ENCODE data around the gene CLK4. TPM values are rescaled to one million over a fixed set of nuclear protein-coding genes. Genes with fewer than 3 reads are reported as not detected.

Gene CLK4
- total and polyA plus RNA-seq, 12 donors = 7.3 to 57.0 (median 29.0) TPM

DNA sequence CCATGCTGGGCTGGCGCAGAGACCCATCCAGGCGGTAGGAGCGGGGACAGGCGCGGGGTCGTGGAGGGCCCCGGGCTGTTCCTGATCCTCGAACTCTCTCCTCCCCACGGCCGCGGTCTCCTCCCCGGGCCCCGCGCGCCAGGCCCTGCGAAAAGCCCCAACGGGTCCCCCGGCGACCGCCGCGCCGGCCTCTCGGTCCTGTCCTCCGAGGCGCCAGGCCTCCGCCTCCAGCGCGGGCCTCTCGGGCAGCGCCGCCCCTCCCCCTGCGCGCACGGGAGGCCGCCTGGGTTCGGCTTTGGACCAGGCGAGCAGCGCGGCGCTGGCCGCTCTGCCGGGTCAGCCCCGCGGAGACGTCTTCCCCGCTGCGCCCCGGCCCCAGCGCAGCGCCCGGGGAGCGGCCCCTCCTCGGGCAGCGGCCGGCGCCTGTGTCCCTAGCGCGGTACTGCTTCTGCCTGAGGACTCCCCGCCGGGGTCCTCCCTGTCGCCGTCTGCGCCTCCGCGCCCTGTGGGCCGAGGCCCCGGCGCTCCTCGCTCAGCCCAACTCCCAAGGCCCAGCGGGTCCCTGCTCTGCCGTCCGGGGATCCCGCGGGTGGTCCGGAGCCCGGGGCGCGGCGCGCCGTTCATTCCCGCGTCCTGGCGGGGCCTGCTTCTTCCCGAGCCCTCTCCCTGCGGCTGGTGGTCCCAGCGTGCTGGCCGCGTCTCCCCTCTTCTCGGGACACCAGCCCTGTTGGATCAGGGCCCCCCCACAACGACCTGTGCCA, 50.1 kb downstream of the CLK4 start:
- Histone ChIP-seq H3K9me3 (replicated peaks in 1 of 3) (no peaks in the 10 kb centered on the region), H3K4me1 (replicated peaks in 1 of 2) (no peaks in the 10 kb centered on the region), H3K4me3 (peak overlapping the region in 1 of 4 donors; percentile 42), H3K27ac (peak overlapping the region in 2 of 5 donors; percentile 38 to 43), H3K36me3 (replicated peaks in 1 of 2) (no peaks in the 10 kb centered on the region), H3K27me3 (peaks cover 17% of the 10 kb centered on the region)
- DNase-seq = no peak
- intact Hi-C loops (cut with DNase I) = no loop called here
- WGBS, 4 donors = 0 to 5% (median 3%) methylated on average over 11 to 92 of the region's 92 CpGs
- TF ChIP-seq, protein P1, sequence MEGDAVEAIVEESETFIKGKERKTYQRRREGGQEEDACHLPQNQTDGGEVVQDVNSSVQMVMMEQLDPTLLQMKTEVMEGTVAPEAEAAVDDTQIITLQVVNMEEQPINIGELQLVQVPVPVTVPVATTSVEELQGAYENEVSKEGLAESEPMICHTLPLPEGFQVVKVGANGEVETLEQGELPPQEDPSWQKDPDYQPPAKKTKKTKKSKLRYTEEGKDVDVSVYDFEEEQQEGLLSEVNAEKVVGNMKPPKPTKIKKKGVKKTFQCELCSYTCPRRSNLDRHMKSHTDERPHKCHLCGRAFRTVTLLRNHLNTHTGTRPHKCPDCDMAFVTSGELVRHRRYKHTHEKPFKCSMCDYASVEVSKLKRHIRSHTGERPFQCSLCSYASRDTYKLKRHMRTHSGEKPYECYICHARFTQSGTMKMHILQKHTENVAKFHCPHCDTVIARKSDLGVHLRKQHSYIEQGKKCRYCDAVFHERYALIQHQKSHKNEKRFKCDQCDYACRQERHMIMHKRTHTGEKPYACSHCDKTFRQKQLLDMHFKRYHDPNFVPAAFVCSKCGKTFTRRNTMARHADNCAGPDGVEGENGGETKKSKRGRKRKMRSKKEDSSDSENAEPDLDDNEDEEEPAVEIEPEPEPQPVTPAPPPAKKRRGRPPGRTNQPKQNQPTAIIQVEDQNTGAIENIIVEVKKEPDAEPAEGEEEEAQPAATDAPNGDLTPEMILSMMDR (IDR thresholded peaks at IDR 0.05) = no peak
- TF ChIP-seq POLR2A (IDR thresholded peaks at IDR 0.05) = no peak

DNA sequence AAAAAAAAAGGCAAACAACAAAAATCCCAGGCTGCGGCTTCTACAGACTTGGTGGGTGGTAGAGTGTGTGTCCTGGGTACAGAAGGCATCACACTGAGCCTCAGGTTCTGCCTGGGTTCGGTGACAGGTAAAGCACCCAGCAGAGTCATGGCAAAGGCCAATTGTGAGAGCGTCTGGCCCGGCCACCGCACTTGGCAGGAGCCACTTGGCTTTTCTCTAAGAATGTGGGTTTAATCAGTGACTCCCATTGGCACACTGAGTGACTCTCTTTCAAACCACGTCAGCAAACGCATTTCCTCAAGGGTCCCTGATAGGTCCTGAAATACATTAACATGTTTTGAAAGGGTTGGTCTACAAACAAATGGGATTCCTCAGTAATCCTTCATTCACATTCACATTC, 53.6 kb downstream of the CLK4 start:
- intact Hi-C loops (cut with DNase I) = no loop called here
- Histone ChIP-seq H3K4me1 (replicated peaks in 1 of 2) (no peaks in the 10 kb centered on the region), H3K9me3 (replicated peaks in 1 of 3) (no peaks in the 10 kb centered on the region), H3K27me3 (peaks cover 17% of the 10 kb centered on the region), H3K36me3 (replicated peaks in 1 of 2) (no peaks in the 10 kb centered on the region), H3K4me3 (no peak overlapping the region), H3K27ac (no peak overlapping the region)
- 74 to 91% (median 89%) methylated on average over 7 of the region's 7 CpGs for WGBS, 4 donors
- DNase-seq = no peak
- TF ChIP-seq, protein P1 (IDR thresholded peaks at IDR 0.05) = no peak
- TF ChIP-seq POLR2A (IDR thresholded peaks at IDR 0.05) = no peak

DNA sequence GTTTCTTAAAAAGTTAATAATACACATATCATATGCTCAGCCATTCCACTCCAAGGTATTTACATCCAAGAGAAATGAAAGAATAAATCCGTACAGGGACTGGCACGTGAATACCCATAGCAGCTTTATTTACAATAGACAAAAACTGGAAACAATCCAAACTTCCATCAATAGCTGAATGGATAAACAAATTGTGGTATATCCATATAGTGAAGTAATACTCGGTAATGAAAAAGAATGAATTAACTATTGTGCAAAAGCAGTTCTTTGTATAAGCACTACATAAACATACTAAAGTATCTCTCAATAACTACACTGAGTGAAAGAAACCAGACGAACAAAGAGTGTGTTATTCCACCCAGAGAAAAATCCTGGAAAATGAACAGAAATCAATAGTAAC, 54.2 kb downstream of the CLK4 start:
- Histone ChIP-seq H3K4me3 (no peak overlapping the region), H3K9me3 (replicated peaks in 1 of 3) (no peaks in the 10 kb centered on the region), H3K27ac (no peak overlapping the region), H3K4me1 (replicated peaks in 1 of 2) (no peaks in the 10 kb centered on the region), H3K27me3 (peaks cover 16% of the 10 kb centered on the region), H3K36me3 (replicated peaks in 1 of 2) (no peaks in the 10 kb centered on the region)
- TF ChIP-seq, protein P1 (IDR thresholded peaks at IDR 0.05) = no peak
- TF ChIP-seq POLR2A (IDR thresholded peaks at IDR 0.05) = no peak
- intact Hi-C loops (cut with DNase I) = no loop called here
- WGBS, 4 donors = 76 to 90% (median 83%) methylated on average over 4 of the region's 4 CpGs
- no peak for DNase-seq

DNA sequence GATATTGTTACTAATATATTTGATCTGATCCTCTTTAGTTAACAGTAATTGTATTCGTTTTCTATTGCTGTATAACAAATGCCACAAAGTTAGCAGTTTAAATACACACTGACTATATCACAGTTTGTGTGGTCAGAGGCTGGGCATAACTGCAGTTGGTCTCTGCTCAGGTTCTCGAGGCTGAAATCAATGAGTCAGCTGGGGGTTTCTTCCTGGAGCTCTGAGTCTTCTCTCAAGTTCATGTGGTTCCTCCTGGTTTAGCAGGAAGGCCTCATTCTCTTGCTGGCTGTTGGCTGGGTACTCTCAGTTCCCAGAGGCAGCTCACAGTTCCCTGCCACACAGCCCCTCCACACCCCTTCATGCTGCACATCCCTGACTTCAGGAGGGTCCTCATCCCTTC, 57.4 kb downstream of the CLK4 start:
- no peak overlapping the region for H3K4me3 ChIP-seq
- intact Hi-C loops (cut with DNase I) = no loop called here
- H3K27me3 ChIP-seq = no peaks in the 10 kb centered on the region
- no peak for DNase-seq
- H3K4me1 ChIP-seq (replicated peaks in 1 of 2) = no peaks in the 10 kb centered on the region
- no peaks in the 10 kb centered on the region for H3K36me3 ChIP-seq (replicated peaks in 1 of 2)
- no peaks in the 10 kb centered on the region for H3K9me3 ChIP-seq (replicated peaks in 1 of 3)
- WGBS, 4 donors = 30 to 58% (median 44%) methylated on average over 2 of the region's 2 CpGs
- TF ChIP-seq, protein P1 (IDR thresholded peaks at IDR 0.05) = no peak
- TF ChIP-seq POLR2A (IDR thresholded peaks at IDR 0.05) = no peak
- no peak overlapping the region for H3K27ac ChIP-seq
